ENCODE results near the gene CD2.

CD2 gene

DNA sequence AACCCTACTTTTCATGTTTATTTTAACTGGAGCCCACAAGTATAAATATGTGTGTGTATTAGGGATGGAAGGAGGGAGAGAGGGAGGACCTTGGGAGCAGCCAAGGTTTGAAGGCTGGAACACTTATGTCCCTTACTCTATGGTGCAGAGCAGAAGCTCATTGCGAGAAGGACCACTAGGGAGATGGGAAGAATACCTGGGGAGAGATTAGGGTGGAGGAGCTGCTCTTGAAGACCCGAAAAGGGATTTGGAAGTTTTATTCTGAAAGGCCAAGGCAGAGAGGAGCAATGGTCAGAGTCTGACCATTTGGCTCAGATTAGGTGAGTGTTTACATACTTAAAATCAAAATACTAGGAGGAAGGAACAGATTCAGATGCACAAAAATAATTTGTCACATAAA, 8.1 kb downstream of the CD2 start:
- no peak for DNase-seq

DNA sequence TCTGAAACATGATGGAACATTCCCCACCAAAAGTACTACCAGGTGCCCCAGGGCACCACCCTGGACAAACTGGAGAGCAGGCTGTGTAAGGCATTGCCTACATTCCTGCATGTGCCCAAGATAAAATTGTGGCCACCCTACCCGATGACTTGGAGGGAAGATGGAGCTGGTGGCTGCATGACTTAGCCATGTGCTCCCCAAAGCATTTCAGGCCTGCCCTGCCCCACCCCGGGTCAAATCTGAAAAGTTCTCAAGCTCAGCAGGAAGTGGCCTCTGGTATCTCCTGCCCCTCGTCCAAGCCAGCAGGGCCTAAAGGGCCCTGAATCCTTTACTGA, 8.5 kb downstream of the CD2 start:
- DNase-seq: no peak

DNA sequence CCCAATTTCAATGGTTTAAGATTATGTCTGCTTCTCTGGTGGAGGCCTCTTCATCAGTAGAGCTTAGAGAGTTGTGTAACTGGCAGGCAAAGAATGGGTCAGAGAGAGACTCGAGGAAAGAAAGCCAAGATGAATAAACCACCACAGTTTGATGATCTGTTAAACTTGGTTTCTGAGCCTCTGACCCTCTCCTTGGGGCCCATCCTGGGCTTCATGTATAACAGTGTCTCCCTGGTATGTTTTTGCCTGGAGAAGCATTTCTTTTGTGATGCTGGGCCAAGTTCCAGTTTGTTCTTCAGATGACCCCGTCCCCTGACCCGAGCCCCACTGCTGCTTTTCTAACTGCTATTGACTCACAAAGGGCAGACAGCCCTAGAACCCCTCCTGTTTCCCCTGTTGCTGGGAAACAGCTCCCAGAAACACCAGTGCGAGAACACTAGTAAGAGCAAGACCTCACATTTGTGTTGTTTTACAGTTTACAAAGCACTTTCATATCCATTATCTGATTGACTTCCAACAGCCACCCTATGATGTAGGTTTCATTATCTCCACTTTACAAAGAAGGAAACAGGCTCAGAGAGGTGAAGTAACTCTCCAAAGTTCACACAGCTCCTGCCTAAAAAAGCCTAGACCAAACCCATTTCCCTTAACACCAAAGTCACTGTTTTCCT, 9.0 kb downstream of the CD2 start:
- DNase-seq: no peak

DNA sequence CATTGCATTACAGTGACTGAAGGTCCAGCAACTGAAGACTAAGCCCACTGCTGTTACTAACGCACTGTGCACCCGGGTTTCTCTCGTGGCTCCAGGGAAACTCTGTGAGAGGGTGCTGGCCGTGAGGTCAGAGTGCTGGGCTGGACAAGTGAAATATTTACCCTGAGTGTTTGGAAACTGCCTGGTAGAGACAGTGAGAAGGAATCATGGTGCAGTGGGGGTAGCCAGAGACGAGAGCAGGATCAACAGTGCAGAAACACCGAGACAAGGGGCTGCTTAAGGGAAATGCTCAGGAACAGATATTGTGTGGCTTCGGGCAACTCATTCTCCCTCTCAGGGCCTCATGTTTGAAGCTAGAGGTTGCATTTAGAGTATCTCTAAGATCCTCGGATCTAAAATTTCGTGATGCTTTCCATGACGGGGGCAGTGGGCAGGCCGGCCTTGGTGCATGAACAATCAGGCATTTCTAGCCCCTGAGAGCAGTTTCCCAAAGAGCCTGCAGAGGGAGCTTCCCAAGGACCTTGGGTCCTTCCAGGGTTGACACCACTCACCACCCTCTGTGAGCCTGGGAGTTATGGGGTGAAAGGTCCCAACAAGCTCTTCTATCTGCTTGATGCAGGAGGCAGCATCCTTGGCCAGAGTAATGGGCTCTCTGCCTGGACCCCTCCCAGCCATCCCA, 9.7 kb downstream of the CD2 start:
- no peak for DNase-seq

DNA sequence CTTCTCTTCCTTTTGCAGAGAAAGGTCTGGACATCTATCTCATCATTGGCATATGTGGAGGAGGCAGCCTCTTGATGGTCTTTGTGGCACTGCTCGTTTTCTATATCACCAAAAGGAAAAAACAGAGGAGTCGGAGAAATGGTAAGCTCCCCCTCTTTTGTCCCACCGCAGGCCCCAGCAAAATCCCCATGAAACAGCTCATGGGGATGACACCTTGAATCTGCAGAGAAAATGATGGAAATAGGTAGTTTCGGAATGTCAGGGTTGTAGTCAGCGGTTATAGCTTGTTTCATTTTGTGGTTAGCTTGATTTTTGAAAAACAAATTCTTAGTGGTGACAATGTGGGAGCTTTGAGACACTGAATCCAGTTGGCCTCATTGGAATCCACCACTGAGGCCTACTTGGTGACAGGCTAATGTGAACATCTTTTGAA, 10.3 kb downstream of the CD2 start:
- no peak for DNase-seq

DNA sequence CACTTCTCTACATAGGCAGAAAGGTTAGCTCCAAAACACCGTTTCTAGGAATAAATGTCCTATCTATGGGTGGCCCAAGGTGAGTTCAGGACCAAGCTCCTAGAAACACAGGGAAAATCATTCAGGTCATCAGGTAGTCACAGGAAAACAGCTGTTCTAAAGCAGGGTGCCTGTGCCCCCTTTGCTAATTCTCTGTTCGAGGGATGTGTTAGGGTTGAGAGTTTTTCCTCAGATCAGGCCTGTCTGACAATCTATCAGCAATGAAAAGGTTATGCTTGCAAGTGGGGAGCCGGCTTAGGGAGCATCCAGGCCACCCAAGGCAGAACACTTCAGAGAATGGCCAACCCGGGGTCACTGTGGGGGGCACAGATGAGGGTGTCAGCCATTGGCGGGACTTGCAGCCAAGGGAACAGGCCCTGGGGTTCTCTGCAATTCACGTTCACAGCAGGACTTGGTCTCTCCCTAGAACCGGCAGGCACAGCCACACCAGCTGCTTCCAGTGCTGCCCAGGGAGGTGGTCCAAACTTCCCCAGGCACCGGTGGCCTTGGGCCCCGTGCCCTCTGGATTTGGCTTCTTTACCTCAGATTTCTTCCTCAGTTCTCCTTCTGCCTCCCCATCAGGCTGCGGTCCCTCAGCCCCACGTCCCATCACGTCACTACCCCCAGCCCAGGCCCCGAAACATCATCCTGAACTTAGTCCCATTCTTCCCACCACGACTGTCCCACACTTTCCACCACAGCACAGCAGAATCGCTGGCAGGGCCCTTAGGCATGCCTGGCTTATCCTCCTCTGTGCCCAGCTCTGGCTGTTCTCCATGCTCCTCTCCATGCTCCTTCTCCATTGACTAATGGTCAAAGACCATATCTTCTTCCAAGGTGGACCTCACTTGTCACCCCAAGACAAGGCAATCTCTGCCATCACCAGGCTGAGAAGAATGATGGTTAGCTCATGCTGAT, 11.0 kb downstream of the CD2 start:
- no peak for DNase-seq

DNA sequence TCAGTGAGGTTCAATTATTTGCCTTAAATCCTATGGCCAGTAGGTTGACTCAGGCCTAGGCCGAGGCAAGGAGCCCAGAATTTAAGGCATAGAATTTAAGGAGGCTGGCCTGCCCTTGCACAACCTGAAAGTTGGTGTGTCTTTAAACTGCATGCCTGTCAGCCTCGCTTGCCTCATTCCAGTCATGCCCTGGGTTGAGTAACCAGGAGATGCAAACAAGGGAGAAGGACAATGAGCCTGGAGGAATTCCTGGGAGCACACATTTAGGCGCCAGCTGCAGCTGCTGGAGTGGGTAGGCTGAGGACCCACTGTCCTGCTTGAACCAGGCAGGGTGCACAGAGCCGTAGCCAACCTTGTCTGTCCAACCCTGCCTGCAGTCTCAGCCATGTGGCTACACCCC, 11.7 kb downstream of the CD2 start:
- no peak for DNase-seq

DNA sequence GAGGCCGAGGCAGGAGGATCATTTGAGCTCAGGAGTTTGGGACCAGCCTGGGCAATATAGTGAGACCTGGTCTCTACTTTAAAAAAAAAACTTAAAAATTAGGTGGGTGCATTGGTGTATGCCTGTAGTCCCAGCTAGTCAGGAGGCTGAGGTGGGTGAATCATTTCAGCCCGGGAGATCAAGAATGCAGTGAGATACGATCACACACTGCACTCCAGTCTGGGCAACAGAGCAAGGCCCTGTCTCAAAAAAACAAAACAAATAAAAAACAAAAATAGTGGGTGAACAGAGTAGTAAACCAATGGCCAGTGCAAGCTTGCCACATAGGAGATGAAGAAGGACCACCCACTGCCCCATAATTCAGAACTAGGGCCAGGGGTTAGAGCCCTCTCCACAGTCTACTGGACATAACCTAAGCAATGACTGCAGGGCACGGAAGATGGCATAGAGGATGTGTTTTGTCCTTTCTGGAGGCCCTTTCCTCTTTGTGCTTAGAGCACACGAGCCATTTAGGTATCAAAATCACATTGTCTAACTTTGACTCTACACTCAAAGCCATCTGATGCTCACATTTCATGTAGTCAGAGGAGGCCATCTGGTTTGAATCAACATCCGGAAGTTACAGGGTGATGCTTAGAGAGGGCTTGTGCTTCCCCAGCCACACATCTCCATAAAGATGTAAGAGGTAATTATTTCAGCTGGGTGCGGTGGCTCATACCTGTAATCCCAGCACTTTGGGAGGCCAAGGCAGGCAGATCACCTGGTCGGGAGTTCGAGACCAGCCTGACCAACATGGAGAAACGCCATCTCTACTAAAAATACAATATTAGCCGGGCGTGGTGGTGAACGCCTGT, 12.6 kb downstream of the CD2 start:
- DNase-seq: no peak

DNA sequence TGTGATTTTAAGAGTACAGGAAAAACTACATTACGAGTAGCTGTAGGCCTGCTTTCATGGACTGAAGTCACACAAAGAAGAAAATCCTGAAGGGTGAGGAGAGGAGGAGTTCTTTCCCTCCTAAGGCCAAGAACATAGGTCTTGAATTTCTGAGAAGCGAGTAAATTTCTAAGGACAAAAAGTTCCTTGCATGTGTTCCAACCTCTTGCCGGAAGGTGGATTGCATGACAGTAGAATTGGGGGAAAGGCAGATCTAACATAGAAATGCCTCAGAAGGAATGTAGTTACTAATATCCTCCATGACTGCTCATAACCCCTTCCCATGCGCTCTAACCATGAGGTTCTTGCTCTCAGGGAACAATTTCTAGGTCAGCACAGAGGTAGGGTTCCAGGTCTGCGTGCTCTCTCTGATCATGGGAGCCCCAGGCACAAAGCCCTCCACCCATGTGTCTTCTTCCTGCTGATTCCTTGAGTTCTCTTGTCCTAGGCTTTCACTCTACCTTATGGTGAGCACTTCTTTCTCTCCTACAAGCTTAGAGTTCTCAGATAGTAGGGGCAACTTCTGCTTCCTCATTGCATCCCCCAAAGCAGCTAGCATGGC, 13.7 kb downstream of the CD2 start:
- no peak for DNase-seq

DNA sequence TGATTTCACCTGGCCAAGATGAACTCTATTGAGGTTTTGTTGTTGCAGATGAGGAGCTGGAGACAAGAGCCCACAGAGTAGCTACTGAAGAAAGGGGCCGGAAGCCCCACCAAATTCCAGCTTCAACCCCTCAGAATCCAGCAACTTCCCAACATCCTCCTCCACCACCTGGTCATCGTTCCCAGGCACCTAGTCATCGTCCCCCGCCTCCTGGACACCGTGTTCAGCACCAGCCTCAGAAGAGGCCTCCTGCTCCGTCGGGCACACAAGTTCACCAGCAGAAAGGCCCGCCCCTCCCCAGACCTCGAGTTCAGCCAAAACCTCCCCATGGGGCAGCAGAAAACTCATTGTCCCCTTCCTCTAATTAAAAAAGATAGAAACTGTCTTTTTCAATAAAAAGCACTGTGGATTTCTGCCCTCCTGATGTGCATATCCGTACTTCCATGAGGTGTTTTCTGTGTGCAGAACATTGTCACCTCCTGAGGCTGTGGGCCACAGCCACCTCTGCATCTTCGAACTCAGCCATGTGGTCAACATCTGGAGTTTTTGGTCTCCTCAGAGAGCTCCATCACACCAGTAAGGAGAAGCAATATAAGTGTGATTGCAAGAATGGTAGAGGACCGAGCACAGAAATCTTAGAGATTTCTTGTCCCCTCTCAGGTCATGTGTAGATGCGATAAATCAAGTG, 14.3 kb downstream of the CD2 start:
- no peak for DNase-seq

DNA sequence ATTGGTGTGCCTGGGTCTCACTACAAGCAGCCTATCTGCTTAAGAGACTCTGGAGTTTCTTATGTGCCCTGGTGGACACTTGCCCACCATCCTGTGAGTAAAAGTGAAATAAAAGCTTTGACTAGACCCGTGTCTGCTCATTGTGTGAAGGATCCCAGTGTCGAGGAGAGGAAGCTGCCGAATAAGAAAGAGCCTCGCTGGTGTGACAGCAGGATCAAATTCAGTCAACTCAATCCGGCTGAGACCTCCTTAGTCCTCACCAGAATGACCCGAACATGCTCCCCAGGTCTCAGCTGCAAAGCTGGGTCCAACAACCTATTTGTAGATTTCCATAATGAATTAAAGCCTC, 14.8 kb downstream of the CD2 start:
- no peak for DNase-seq

DNA sequence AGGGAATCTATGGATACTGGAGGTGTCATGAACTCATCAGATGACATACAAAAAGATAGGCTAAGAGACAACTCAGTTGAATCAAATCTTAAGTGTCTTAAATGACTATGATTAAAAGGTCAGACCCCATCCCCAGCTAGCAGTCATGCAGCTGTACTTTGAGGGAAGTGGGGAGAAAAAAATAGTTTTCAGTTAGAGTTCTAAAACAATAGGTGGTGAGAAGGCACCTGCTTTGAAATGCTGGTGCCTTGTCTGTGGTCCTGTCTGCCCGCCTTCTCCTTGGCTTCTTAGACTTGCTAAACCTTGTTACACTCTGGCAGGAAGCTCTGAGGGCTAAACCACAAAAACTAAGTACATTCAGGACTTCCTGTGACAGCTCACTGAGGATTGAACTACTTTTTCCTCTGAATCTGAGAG, 15.3 kb downstream of the CD2 start:
- no peak for DNase-seq

DNA sequence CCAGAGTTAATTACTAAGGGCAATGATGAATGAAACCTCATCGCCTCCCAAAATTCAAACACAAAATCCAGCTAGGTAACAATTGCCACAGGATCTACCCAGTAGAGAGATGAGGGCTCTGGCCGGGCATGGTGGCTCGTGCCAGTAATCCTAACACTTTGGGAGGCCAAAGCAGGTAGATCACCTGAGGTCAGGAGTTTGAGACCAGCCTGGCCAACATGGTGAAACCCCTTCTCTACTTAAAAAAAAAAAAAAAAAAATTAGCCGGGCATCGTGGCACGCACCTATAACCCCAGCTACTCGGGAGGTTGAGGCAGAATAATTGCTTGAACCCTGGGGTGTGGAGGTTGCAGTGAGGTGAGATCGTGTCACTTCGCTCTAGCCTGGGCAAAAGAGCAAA, 15.8 kb downstream of the CD2 start:
- DNase-seq: no peak

DNA sequence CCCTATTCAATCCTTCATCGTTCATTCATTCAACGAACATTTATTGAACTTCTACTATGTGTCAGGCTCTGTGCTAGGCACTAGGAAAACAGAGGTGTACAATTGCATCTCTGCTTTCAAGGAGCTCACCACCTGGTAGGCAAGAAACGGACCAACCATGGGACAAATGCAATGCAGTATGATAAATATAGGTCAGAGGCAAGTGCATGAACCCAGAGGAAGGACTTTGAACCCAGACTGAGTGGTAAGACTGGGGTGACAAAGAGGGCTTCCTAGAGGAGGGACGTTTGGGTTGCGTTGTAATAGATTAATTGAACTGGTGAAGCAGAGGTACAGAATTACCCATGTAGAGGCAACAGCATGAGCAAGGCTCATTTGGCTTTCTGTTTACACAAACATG, 16.4 kb downstream of the CD2 start:
- DNase-seq: no peak

DNA sequence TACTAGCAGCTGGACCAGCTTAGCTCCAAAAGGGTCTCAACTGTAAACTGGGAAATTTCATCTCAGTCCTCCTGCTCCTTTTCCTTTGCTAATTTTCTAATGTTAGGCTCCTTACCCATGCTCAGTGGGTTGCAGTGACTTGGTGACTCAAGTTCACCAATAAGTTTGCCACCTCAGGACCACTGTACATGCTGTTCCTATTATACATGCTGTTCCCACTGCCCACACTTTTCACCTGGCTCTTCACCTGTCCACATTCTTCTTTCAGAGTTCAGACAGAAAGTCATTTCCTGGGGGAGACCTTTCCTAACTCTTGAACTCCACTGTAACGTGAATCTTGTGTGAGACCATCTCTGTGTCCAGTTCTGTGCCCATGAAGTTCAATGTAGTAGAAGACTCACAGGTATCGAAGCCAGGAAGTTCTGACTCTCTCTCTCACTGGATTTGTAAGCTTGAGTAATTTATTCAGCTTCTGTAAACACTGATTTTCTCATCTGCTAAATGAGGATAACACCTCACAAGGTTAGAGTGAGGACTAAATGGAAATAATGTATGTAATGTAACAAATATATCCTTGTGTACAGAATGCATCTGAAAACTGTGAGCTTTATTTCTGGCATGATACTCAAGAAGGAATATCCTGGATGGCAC, 17.9 kb downstream of the CD2 start:
- no peak for DNase-seq

DNA sequence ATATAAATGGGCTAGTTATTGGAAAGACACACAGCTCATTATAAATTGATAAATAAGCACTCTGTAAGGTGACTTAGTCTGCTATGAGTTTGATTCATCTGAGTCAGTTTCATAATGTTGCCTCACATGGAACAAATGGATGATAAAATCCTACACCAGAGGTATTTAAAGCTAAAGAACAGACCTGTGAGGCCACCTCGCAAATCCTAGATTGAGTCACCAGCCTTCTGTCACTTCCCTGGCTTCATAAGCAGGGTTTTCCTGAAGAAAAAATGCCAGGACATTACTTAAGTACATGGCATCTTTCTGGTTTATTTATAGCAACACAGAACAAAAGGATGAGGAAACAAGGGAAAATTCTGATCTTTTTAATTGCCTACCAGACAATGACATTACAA, 18.4 kb downstream of the CD2 start:
- no peak for DNase-seq

DNA sequence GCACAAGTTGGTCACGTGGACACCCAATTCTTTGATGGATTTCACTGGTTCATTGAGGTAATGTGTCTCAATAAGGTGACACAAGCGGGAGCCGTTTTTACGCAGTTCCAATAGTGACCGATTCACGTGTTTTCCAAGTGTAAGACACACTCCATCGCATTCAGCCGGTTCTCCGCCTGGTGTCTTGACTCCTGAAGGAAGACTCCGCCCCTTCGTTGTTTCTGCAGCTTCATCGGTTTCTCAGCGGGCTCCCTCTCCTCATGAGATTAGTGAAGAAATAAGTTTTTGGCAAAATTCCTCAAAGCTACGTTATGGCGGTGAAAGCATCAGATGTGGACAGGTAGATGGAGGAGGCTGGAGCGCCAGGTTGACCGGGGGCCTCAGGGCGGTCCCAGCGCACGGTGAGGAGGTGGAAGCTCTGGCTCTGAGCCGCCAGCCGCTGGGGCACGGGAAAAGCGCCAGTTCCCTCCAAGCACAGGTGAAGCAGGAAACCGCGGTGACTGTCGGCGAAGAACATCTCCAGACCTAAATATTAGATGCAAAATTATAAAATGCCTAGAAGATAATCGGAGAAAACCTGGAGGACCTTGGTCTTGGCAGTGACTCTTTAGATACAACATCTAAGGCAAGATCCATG, 21.0 kb downstream of the CD2 start:
- no peak for DNase-seq

DNA sequence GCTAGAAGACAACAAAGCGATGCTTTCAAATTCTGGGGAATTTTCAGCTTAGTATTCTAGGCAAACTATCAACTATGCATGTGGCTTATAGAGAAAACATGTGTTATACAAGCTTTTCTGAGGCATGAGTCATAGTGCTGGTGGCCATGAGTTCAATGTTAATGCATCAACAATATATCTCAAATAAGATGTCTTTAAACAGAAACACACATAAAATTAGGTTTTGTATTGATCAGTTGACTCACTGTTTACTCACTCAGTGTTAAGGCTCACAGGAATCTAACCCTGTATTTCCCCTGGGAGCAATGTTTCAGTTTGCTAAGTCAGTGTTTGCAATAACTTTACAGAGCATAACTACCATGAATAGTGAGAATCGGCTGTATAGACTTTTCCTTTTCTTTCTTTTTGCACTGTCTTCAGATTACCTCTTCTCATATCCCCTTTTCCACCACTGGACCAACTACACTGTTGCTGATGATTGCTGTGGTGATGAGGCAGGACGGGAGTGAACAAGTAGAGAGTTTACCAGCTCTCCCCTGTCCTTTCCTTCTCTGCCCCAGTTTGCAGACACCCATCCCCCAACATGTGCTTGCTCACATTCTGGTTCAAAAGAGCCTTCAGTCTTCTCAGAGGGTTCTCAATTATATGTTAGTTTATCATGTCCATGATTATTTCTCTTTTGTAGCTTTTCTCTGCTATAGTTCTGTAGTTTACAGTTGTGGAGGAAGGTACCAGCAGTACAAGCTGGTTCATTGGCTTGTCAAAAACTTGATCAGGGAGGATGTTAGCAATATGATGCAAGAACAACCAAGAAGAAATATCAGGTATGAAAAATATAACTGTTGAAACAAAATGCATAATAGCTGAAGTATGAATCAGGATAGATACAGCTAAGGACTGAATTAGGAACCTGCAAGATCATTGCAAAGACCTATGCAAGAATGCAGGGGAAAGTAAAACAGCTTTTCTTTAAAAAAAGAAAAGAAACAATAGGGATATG, 23.9 kb downstream of the CD2 start:
- DNase-seq: peak; percentile 7

DNA sequence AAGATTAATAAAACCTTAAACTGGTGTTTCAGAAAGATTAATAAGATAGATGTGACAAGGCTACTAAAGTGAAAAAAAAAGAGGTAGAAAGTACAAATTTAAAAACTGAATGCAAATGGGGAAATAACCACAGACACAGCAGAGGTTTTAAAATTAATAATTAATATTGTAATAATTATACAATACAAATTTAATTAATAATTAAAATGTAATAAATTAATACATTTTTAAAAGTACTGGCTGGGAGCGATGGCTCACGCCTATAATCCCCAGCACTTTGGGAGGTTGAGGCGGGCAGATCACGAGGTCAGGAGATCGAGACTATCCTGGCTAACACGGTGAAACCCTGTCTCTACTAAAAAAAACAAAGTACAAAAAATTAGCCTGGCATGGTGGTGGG, 26.8 kb downstream of the CD2 start:
- no peak for DNase-seq

DNA sequence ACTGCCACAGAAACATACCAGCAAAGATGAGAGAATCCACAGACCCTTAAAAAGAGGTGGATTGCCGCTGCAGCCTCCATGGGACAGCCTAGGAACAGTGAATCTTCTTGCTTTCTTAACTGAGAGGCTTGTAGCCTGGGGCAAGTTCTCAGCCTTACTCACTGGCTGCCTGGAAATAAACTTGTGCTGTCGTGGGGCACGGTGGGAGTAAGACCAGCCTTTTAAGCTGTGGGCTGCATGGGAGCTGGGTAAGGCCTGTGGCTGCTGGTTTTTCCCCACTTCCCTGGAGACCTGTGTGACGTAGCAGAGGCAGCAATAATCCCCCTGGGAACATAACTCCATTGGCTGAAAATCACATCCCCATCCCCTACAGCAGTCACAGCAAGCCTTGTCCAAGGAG, 30.8 kb downstream of the CD2 start:
- no peak for DNase-seq
